RWPE2 (cell line): Measurements from ENCODE around the gene USP48.

Source experiments
- ATAC-seq: fragments of 200-7000 bp; cut with Tn5 transposase; 3 replicates; pipeline ENCODE4 v1.9.1; 2021; ENCODE audit warnings: low read depth
- DNase-seq: peaks from one replicate; pipeline ENCODE4 v3.0.0-alpha.2; 2020; ENCODE audit warnings: low spot score
- H3K27ac ChIP-seq: fragments of 450-650 bp; 2 replicates; pipeline ENCODE4 v1.5.1; 2017; ENCODE audit warnings: mild to moderate bottlenecking; ENCODE audit not compliant: poor library complexity, severe bottlenecking
- H3K27me3 ChIP-seq: fragments of 250-450 bp; sonication (Bioruptor Pico); 2 replicates; pipeline ENCODE4 v1.5.1; 2021; ENCODE audit warnings: mild to moderate bottlenecking, moderate library complexity; ENCODE audit not compliant: insufficient read depth, poor library complexity, severe bottlenecking
- H3K36me3 ChIP-seq: fragments of 250-450 bp; sonication (Bioruptor Pico); 2 replicates; pipeline ENCODE4 v1.5.1; 2020; ENCODE audit warnings: low read depth, mild to moderate bottlenecking, moderate library complexity
- H3K4me1 ChIP-seq: fragments of 250-450 bp; sonication (Bioruptor Pico); 2 replicates; pipeline ENCODE4 v1.5.1; 2021; ENCODE audit warnings: mild to moderate bottlenecking, moderate library complexity; ENCODE audit not compliant: insufficient read depth, poor library complexity, severe bottlenecking
- H3K4me3 ChIP-seq: fragments of 250-450 bp; sonication (Bioruptor Pico); 2 replicates; pipeline ENCODE4 v1.5.1; 2021; ENCODE audit warnings: mild to moderate bottlenecking, moderate library complexity; ENCODE audit not compliant: severe bottlenecking
- H3K9me3 ChIP-seq: fragments of 250-450 bp; sonication (Bioruptor Pico); 2 replicates; pipeline ENCODE4 v1.5.1; 2021; ENCODE audit warnings: mild to moderate bottlenecking, moderate library complexity; ENCODE audit not compliant: severe bottlenecking
- TF ChIP-seq, protein P1 (sequence below): fragments of 450-650 bp; IDR thresholded peaks from one replicate; pipeline ENCODE4 v1.5.1; 2017; ENCODE audit warnings: mild to moderate bottlenecking, moderate library complexity; ENCODE audit not compliant: poor library complexity, severe bottlenecking

Gene USP48

GRCh38 chr1:21696931-21697330 is 86.0 kb downstream of the USP48 start:
- Histone ChIP-seq H3K36me3 (peaks cover 73% of the 10 kb centered on the region), H3K4me3 (no peak overlapping the region), H3K9me3 (no peaks in the 10 kb centered on the region), H3K27ac (no peak overlapping the region), H3K27me3 (no peaks in the 10 kb centered on the region), H3K4me1 (no peaks in the 10 kb centered on the region)
- DNase-seq = no peak
- ATAC-seq = no peak
- TF ChIP-seq, protein P1, sequence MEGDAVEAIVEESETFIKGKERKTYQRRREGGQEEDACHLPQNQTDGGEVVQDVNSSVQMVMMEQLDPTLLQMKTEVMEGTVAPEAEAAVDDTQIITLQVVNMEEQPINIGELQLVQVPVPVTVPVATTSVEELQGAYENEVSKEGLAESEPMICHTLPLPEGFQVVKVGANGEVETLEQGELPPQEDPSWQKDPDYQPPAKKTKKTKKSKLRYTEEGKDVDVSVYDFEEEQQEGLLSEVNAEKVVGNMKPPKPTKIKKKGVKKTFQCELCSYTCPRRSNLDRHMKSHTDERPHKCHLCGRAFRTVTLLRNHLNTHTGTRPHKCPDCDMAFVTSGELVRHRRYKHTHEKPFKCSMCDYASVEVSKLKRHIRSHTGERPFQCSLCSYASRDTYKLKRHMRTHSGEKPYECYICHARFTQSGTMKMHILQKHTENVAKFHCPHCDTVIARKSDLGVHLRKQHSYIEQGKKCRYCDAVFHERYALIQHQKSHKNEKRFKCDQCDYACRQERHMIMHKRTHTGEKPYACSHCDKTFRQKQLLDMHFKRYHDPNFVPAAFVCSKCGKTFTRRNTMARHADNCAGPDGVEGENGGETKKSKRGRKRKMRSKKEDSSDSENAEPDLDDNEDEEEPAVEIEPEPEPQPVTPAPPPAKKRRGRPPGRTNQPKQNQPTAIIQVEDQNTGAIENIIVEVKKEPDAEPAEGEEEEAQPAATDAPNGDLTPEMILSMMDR = no peak

GRCh38 chr1:21693732-21694131 is 89.2 kb downstream of the USP48 start:
- no peak overlapping the region for H3K27ac ChIP-seq
- no peaks in the 10 kb centered on the region for H3K9me3 ChIP-seq
- no peak overlapping the region for H3K4me3 ChIP-seq
- TF ChIP-seq, protein P1 = no peak
- no peaks in the 10 kb centered on the region for H3K27me3 ChIP-seq
- no peaks in the 10 kb centered on the region for H3K4me1 ChIP-seq
- ATAC-seq (no peak), DNase-seq (no peak)
- H3K36me3 ChIP-seq = peaks cover 64% of the 10 kb centered on the region

- peaks cover 71% of the 10 kb centered on the region for H3K36me3 ChIP-seq
Observed at GRCh38 chr1:21691739-21692138, 91.2 kb downstream of the USP48 start.

GRCh38 chr1:21689661-21690372 is 93.1 kb downstream of the USP48 start:
- ATAC-seq = no peak
- TF ChIP-seq, protein P1 = no peak
- Histone ChIP-seq H3K4me3 (no peak overlapping the region), H3K27ac (no peak overlapping the region), H3K27me3 (no peaks in the 10 kb centered on the region), H3K4me1 (no peaks in the 10 kb centered on the region), H3K36me3 (peaks cover 79% of the 10 kb centered on the region), H3K9me3 (no peaks in the 10 kb centered on the region)
- no peak for DNase-seq

More at GRCh38 chr1:21691739-21692138, 91.2 kb downstream of the USP48 start:
- no peak overlapping the region for H3K4me3 ChIP-seq
- H3K27me3 ChIP-seq = no peaks in the 10 kb centered on the region
- no peaks in the 10 kb centered on the region for H3K9me3 ChIP-seq
- DNase-seq (no peak), ATAC-seq (no peak)
- no peaks in the 10 kb centered on the region for H3K4me1 ChIP-seq
- H3K27ac ChIP-seq = no peak overlapping the region
- TF ChIP-seq, protein P1 = no peak

- no peak for ATAC-seq
- Histone ChIP-seq H3K27me3 (no peaks in the 10 kb centered on the region), H3K4me3 (no peak overlapping the region), H3K27ac (no peak overlapping the region), H3K9me3 (no peaks in the 10 kb centered on the region), H3K36me3 (peaks cover 68% of the 10 kb centered on the region), H3K4me1 (no peaks in the 10 kb centered on the region)
- TF ChIP-seq, protein P1 = no peak
- DNase-seq = no peak
Observed at GRCh38 chr1:21687081-21687529, 95.8 kb downstream of the USP48 start.
